ENCODE measurements around the gene LHFPL4. TPM values are rescaled to one million over a fixed set of nuclear protein-coding genes. Genes with fewer than 3 reads are reported as not detected.
"Not testable (repeated sequence)": the region's sequence is repeated elsewhere in the genome, so short reads cannot be mapped to it uniquely, and the experiment has no call there.

The LHFPL4 gene
- under 1 TPM; 0.05 to 0.33 (median 0.10) TPM for polyA plus RNA-seq (ENCODE audit: insufficient read depth in 1 of 5, insufficient read length in 5 of 5, low replicate concordance in 1 of 5)
- long read RNA-seq, donor 1: 0 reads
- long read RNA-seq, donor 2: 0 reads
- long read RNA-seq, donor 3: 0 reads
- long read RNA-seq, donor 4: 0 reads
- long read RNA-seq, donor 5: 0 reads
- long read RNA-seq, donor 6, partial matches to known transcripts: 5 of 5 reads
- long read RNA-seq, donor 6, other reads (novel, unspliced or antisense): 0 of 5 reads
- long read RNA-seq, donor 7: 0 reads
- long read RNA-seq, donor 8: 0 reads

- no peak for DNase-seq
These were observed at the start of gene LHFPL4 for GRCh38 chr3:9553021-9553947. TSS of gene LHFPL4 (minus strand) at chr3:9553822. CDS start at chr3:9552679, 1,143 bp downstream.

GRCh38 chr3:9602620-9603019, 49.0 kb upstream of the LHFPL4 start:
- DNase-seq: no peak

- not testable (repeated sequence) for DNase-seq
These were observed 47.5 kb upstream of the LHFPL4 start for GRCh38 chr3:9601006-9601581.

- DNase-seq: peak; percentile 20 to 25
These were observed 47.0 kb upstream of the LHFPL4 start for GRCh38 chr3:9600597-9600996.

- no peak for DNase-seq
These were observed 45.3 kb upstream of the LHFPL4 start for GRCh38 chr3:9598783-9599387.

- no peak for DNase-seq
These were observed 42.3 kb upstream of the LHFPL4 start for GRCh38 chr3:9595877-9596276.

- not testable (repeated sequence) for DNase-seq
These were observed 38.2 kb upstream of the LHFPL4 start for GRCh38 chr3:9591781-9592180.

GRCh38 chr3:9590282-9590791, 36.7 kb upstream of the LHFPL4 start:
- DNase-seq: no peak

- no peak for DNase-seq
These were observed 30.2 kb upstream of the LHFPL4 start for GRCh38 chr3:9583792-9584191.

- no peak for DNase-seq
These were observed 29.7 kb upstream of the LHFPL4 start for GRCh38 chr3:9583371-9583770.

GRCh38 chr3:9582332-9582731, 28.7 kb upstream of the LHFPL4 start:
- DNase-seq: no peak

GRCh38 chr3:9581742-9582141, 28.1 kb upstream of the LHFPL4 start:
- DNase-seq: no peak

GRCh38 chr3:9569054-9569453, 15.4 kb upstream of the LHFPL4 start:
- no peak for DNase-seq

GRCh38 chr3:9565316-9565715, 11.7 kb upstream of the LHFPL4 start:
- DNase-seq: no peak

- DNase-seq: no peak
These were observed 10.2 kb upstream of the LHFPL4 start for GRCh38 chr3:9563851-9564250.

GRCh38 chr3:9560056-9560455, 6.4 kb upstream of the LHFPL4 start:
- DNase-seq: not testable (repeated sequence)

GRCh38 chr3:9553948-9554513, 409 bp upstream of the LHFPL4 start:
- no peak for DNase-seq

GRCh38 chr3:9552252-9552999, 1.2 kb downstream of the LHFPL4 start:
- DNase-seq: peak; percentile 36 to 53

- no peak for DNase-seq
These were observed 2.6 kb downstream of the LHFPL4 start for GRCh38 chr3:9550999-9551398.

GRCh38 chr3:9549600-9549999, 4.0 kb downstream of the LHFPL4 start:
- no peak for DNase-seq

- DNase-seq: no peak
These were observed 4.6 kb downstream of the LHFPL4 start for GRCh38 chr3:9548991-9549390.

Measured in right lung (tissue), 10 donors.